ENCODE data around the gene P2RY11.

P2RY11 gene

DNA sequence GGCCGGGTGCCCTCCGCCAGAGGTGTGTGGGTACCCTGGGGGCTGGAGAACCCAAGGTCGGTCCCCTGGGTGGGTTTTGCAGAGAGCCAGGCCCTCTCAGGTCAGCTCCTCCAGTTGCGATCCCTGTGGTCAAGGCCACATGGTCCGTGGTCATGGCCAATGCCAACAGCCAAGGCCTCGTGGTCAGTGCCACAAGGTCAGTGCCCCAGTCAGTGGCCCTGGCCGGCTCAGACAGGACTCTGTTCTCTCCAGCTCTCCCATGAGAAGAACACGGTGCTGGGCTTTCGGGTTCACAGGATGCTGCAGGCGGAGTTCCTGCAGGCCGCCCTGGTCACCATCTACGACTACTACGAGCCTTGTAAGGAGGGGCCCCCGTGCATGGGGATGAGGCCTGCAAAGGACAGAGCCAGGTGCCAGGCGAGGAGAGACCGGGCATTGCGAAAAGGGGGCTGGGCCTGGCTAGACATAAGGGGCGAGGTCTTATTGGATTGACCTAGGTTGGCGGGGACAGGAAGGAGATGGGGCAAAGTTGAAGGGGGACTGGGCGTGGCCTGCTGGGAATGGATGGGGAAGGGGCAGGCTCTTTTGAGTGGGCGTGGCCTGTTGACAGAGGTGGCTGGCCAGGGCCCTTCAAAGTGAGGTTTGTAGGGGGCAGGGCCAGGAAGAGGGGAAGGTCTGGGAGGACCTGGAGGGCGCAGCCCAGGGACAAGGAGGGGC, 40.6 kb upstream of the P2RY11 start:
- TF ChIP-seq CREB1 (IDR thresholded peaks at IDR 0.05; ENCODE audit: low read depth) (no peak), CEBPB (IDR thresholded peaks at IDR 0.05) (no peak), ZBTB7A (IDR thresholded peaks at IDR 0.05; ENCODE audit: low read depth) (no peak), USF1 (IDR thresholded peaks at IDR 0.05) (no peak), TAF1 (IDR thresholded peaks at IDR 0.05; ENCODE audit: low read depth) (no peak)
- TF ChIP-seq, protein P1, sequence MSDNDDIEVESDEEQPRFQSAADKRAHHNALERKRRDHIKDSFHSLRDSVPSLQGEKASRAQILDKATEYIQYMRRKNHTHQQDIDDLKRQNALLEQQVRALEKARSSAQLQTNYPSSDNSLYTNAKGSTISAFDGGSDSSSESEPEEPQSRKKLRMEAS (IDR thresholded peaks at IDR 0.05) = no peak

DNA sequence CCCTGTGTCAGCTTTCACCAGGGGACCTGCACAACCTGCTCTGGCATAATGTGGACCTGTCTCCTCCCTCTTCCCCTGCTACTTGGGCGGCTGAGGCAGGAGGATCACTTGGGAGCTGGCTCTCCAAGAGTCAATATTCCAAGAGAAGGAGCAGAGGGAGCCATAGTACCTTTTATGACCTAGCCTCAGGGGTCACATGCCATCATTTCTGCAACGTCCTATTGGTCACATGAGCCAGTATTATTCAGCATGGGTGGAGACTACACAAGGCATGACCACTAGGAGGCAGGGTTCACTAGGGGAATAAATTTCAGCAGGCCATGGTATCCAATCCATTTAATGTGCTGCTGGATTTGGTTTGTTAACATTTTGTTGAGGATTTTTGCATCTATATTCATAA, 37.3 kb upstream of the P2RY11 start:
- no peak for TF ChIP-seq CEBPB (IDR thresholded peaks at IDR 0.05)
- no peak for TF ChIP-seq TCF12 (IDR thresholded peaks at IDR 0.05; ENCODE audit: low read depth)
- no peak for TF ChIP-seq TAF1 (IDR thresholded peaks at IDR 0.05; ENCODE audit: low read depth)
- no peak for TF ChIP-seq FOXM1 (IDR thresholded peaks at IDR 0.05; ENCODE audit: borderline replicate concordance, low read depth)
- TF ChIP-seq TEAD4 (IDR thresholded peaks at IDR 0.05) = no peak
- no peak for TF ChIP-seq CREB1 (IDR thresholded peaks at IDR 0.05; ENCODE audit: low read depth)
- no peak for TF ChIP-seq EGR1 (IDR thresholded peaks at IDR 0.05)
- TF ChIP-seq REST (IDR thresholded peaks at IDR 0.05; ENCODE audit: low read depth) = no peak
- TF ChIP-seq RAD21 (IDR thresholded peaks at IDR 0.05; ENCODE audit: low read depth) = peak; percentile 48
- no peak for TF ChIP-seq NFIC (IDR thresholded peaks at IDR 0.05)
- TF ChIP-seq USF1 (IDR thresholded peaks at IDR 0.05) = peak; percentile 77
- TF ChIP-seq, protein P1 (IDR thresholded peaks at IDR 0.05) = no peak
- TF ChIP-seq YY1 (IDR thresholded peaks at IDR 0.05; ENCODE audit: low read depth) = no peak

DNA sequence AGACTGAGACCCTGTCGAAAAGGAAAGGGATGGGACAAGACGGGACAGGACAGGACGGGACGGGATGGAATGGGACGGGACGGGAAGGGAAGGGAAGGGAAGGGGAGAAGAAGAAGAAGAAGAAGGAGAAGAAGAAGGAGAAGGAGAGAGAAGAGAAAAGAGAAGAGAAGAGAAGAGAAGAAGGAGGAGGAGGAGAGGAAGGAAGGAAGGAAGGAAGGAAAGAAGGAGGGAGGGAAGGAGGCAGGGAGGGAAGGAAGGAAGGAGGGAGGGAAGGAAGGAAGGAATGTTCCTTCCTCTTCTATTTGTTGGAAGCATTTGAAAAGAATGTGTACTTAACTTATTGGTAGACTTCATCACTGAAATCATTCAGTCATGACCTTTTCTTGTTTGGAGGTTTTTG, 35.0 kb upstream of the P2RY11 start:
- no peak for TF ChIP-seq EP300 (IDR thresholded peaks at IDR 0.05; ENCODE audit: borderline replicate concordance)
- no peak for TF ChIP-seq NFIC (IDR thresholded peaks at IDR 0.05)
- TF ChIP-seq ZBTB7A (IDR thresholded peaks at IDR 0.05; ENCODE audit: low read depth) = no peak
- no peak for TF ChIP-seq YY1 (IDR thresholded peaks at IDR 0.05; ENCODE audit: low read depth)
- TF ChIP-seq, protein P1 (IDR thresholded peaks at IDR 0.05) = no peak
- TF ChIP-seq FOXM1 (IDR thresholded peaks at IDR 0.05; ENCODE audit: borderline replicate concordance, low read depth) = no peak
- no peak for TF ChIP-seq EGR1 (IDR thresholded peaks at IDR 0.05)
- TF ChIP-seq TAF1 (IDR thresholded peaks at IDR 0.05; ENCODE audit: low read depth) = no peak
- TF ChIP-seq USF1 (IDR thresholded peaks at IDR 0.05) = no peak

DNA sequence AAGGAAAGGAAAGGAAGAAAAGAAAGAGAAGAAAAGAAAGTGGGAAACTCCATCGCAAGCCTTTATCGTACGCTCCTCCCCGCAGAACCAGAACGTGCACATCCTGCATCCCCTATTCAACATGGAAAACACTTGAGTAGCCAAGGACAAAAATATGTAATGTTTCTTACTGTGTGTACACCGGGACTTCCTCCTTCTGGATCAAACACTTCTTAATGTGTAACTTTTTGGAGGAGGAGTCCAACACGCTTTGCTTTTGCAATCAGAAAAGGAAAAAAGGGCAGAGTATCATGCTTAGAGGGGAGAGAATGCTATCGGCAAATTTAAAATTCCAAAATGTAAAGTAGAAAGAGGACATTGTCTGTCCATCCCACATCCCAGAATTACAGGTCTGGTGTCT, 33.2 kb upstream of the P2RY11 start:
- TF ChIP-seq EP300 (IDR thresholded peaks at IDR 0.05; ENCODE audit: borderline replicate concordance) (no peak), TCF12 (IDR thresholded peaks at IDR 0.05; ENCODE audit: low read depth) (no peak), YY1 (IDR thresholded peaks at IDR 0.05; ENCODE audit: low read depth) (no peak)

DNA sequence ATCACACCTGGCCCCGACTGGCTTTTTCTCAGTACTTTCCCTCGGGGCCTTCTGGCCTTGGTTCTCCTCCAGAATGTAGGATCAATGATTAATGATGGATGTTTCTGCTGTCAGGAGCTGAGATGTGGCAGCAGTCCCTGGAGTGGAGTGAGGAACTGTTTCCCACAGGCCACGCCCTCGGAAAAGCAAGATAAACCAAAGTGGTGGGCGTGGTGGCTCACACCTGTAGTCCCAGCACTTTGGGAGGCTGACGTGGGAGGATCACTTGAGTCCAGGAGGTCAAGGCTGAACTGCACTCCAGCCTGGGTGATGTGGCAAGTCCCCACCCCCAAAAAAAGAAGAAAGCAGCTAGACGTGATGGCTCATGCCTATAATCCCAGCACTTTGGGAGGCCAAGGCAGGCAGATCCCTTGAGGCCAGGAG, 32.5 kb upstream of the P2RY11 start:
- no peak for TF ChIP-seq TCF12 (IDR thresholded peaks at IDR 0.05; ENCODE audit: low read depth)
- no peak for TF ChIP-seq EP300 (IDR thresholded peaks at IDR 0.05; ENCODE audit: borderline replicate concordance)
- TF ChIP-seq RAD21 (IDR thresholded peaks at IDR 0.05; ENCODE audit: low read depth) = no peak

DNA sequence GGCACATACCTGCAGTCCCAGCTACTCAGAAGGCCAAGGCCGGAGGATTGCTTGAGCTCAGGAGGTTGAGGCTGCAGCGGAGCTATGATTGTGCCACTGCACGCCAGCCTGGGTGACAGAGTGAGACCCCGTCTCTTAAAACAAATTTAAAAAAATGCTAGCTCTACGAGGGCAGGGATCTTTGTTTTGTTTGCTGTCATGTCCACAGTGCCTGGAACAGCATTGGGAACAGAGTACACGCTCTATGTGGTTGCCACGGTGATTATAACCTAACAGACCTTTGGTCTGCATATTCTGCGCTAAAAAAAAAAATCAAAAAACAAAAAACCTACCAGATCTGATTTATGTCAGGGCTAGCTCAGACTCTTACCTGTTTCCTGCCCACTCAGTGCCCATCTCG, 27.6 kb upstream of the P2RY11 start:
- no peak for TF ChIP-seq TAF1 (IDR thresholded peaks at IDR 0.05; ENCODE audit: low read depth)
- no peak for TF ChIP-seq ZBTB7A (IDR thresholded peaks at IDR 0.05; ENCODE audit: low read depth)
- TF ChIP-seq EP300 (IDR thresholded peaks at IDR 0.05; ENCODE audit: borderline replicate concordance) = no peak
- no peak for TF ChIP-seq REST (IDR thresholded peaks at IDR 0.05; ENCODE audit: low read depth)
- no peak for TF ChIP-seq YY1 (IDR thresholded peaks at IDR 0.05; ENCODE audit: low read depth)
- TF ChIP-seq RAD21 (IDR thresholded peaks at IDR 0.05; ENCODE audit: low read depth) = no peak
- TF ChIP-seq FOXM1 (IDR thresholded peaks at IDR 0.05; ENCODE audit: borderline replicate concordance, low read depth) = no peak
- TF ChIP-seq CREB1 (IDR thresholded peaks at IDR 0.05; ENCODE audit: low read depth) = no peak
- no peak for TF ChIP-seq TEAD4 (IDR thresholded peaks at IDR 0.05)
- TF ChIP-seq CEBPB (IDR thresholded peaks at IDR 0.05) = no peak
- no peak for TF ChIP-seq USF1 (IDR thresholded peaks at IDR 0.05)

Measured in Ishikawa (cell line).